Parathyroid adenoma (tissue), 2 donors: ENCODE results near the gene MAP1A.

Experiments
- H2AFZ ChIP-seq: fragments of 300-600 bp; sonication (generic); one replicate; pipeline ENCODE4 v1.7.0; 2017; ENCODE audit warnings: antibody characterized with exemption, mild to moderate bottlenecking
- H3K27ac ChIP-seq: fragments of 300-600 bp; sonication (generic); one replicate; pipeline ENCODE4 v1.7.0; 2017
- H3K27me3 ChIP-seq: fragments of 300-600 bp; sonication (generic); one replicate; pipeline ENCODE4 v1.7.0; 2017; ENCODE audit warnings: low read length; ENCODE audit not compliant: control insufficient read depth, insufficient read depth
- H3K36me3 ChIP-seq: fragments of 300-600 bp; sonication (generic); one replicate; pipeline ENCODE4 v1.7.0; 2017; ENCODE audit warnings: low read length; ENCODE audit not compliant: control insufficient read depth, insufficient read depth
- H3K4me1 ChIP-seq: fragments of 300-600 bp; sonication (generic); one replicate; pipeline ENCODE4 v1.7.0; 2017; ENCODE audit warnings: control low read depth
- H3K4me2 ChIP-seq: fragments of 300-600 bp; sonication (generic); one replicate; pipeline ENCODE4 v1.7.0; 2017; ENCODE audit warnings: low read length
- H3K4me3 ChIP-seq: fragments of 300-600 bp; sonication (generic); one replicate; pipeline ENCODE4 v1.7.0; 2017; ENCODE audit warnings: low read depth, low read length
- H3K79me2 ChIP-seq: fragments of 300-600 bp; sonication (generic); one replicate; pipeline ENCODE4 v1.7.0; 2017; ENCODE audit warnings: control low read depth
- H3K9ac ChIP-seq: fragments of 300-600 bp; sonication (generic); one replicate; pipeline ENCODE4 v1.7.0; 2017; ENCODE audit warnings: mild to moderate bottlenecking
- H3K9me3 ChIP-seq: fragments of 300-600 bp; sonication (generic); one replicate; pipeline ENCODE4 v1.7.0; 2017; ENCODE audit warnings: low read length; ENCODE audit not compliant: control insufficient read depth
- CTCF ChIP-seq: fragments of 300-600 bp; sonication (generic); IDR thresholded peaks from one replicate; pipeline ENCODE4 v1.7.0; 2017; ENCODE audit warnings: antibody characterized with exemption, mild to moderate bottlenecking
- donor health status: primary hyperparathyroidism.

Gene MAP1A

GRCh38 chr15:43514241-43515057 is 3.0 kb upstream of the MAP1A start:
- Histone ChIP-seq H3K4me2 (no peak overlapping the region), H3K9me3 (no peaks in the 10 kb centered on the region), H3K4me1 (peaks cover 3% of the 10 kb centered on the region), H3K9ac (no peak overlapping the region), H2AFZ (no peak overlapping the region), H3K4me3 (no peak overlapping the region), H3K36me3 (no peaks in the 10 kb centered on the region), H3K79me2 (no peaks in the 10 kb centered on the region), H3K27ac (no peak overlapping the region), H3K27me3 (no peaks in the 10 kb centered on the region)
- peak; percentile 29 for TF ChIP-seq CTCF

GRCh38 chr15:43515741-43516140 is 1.7 kb upstream of the MAP1A start:
- no peak overlapping the region for H2AFZ ChIP-seq
- no peak overlapping the region for H3K4me3 ChIP-seq
- H3K9me3 ChIP-seq: no peaks in the 10 kb centered on the region
- no peak overlapping the region for H3K9ac ChIP-seq
- H3K27me3 ChIP-seq: no peaks in the 10 kb centered on the region
- no peak overlapping the region for H3K27ac ChIP-seq
- H3K79me2 ChIP-seq: no peaks in the 10 kb centered on the region
- no peak overlapping the region for H3K4me2 ChIP-seq
- no peaks in the 10 kb centered on the region for H3K36me3 ChIP-seq
- TF ChIP-seq CTCF: no peak
- H3K4me1 ChIP-seq: peaks cover 3% of the 10 kb centered on the region

- Histone ChIP-seq H3K4me1 (peaks cover 2% of the 10 kb centered on the region), H3K4me3 (no peak overlapping the region), H3K27me3 (no peaks in the 10 kb centered on the region), H2AFZ (no peak overlapping the region), H3K79me2 (no peaks in the 10 kb centered on the region), H3K9me3 (no peaks in the 10 kb centered on the region), H3K9ac (no peak overlapping the region), H3K27ac (no peak overlapping the region), H3K4me2 (no peak overlapping the region), H3K36me3 (no peaks in the 10 kb centered on the region)
- no peak for TF ChIP-seq CTCF
Measured at GRCh38 chr15:43516185-43516584, 1.2 kb upstream of the MAP1A start.

GRCh38 chr15:43516801-43517353 is 531 bp upstream of the MAP1A start:
- Histone ChIP-seq H3K27me3 (no peaks in the 10 kb centered on the region), H3K9me3 (no peaks in the 10 kb centered on the region), H3K79me2 (no peaks in the 10 kb centered on the region), H2AFZ (no peak overlapping the region), H3K36me3 (no peaks in the 10 kb centered on the region), H3K27ac (no peak overlapping the region), H3K9ac (no peak overlapping the region), H3K4me1 (no peaks in the 10 kb centered on the region), H3K4me2 (no peak overlapping the region), H3K4me3 (no peak overlapping the region)
- TF ChIP-seq CTCF: no peak
